Occipital lobe (tissue), 2 donors: ENCODE measurements around the gene PAWR. TPM values are rescaled to one million over a fixed set of nuclear protein-coding genes. Genes with fewer than 3 reads are reported as not detected.
"Not testable (repeated sequence)": the region's sequence is repeated elsewhere in the genome, so short reads cannot be mapped to it uniquely, and the experiment has no call there.

Experiments used
- DNase-seq: peaks from one replicate; lab custom pipeline; 2025; lab: John Stamatoyannopoulos, UW
- total RNA-seq: library from RNA; depleted of rRNA; stranded (reverse); fragments of >200 nt; gene quantifications from one replicate; pipeline ENCODE4 v1.2.3, GENCODE V29; 2014

Gene PAWR
- total RNA-seq, 1 donor from 2014 or later = 21.1 TPM

DNA sequence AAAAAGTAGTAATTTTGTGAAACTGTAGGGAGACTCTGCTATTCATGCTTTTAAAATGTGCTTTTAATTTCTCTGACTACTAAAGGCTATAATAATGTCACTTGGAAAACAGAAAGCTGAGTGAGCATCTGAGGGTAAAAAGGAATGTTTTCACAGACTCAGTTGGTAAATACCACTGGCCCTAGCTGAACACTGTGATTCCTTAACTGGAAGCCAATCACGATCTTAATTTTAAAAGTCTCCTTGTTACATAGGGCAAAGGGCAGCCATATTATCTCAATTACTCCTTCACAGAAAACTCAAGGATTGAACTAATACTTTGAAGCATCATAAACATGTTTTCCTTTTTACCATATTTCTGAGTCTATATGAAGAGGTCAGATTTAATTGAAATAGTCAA, 41.9 kb downstream of the PAWR start:
- no peak for DNase-seq

DNA sequence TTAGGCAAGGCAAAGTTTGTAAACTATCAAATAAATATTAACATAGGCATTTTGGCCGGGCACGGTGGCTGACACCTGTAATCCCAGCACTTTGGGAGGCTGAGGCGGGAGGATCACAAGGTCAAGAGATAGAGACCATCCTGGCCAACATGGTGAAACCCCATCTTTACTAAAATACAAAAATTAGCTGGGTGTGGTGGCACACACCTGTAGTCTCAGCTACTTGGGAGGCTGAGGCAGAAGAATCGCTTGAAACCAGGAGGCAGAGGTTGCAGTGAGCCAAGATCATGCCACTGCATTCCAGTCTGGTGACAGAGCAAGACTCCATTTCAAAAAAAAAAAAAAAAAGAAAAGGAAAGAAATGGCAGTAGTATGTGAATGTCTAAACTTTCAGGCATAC, 43.9 kb downstream of the PAWR start:
- DNase-seq = not testable (repeated sequence)

DNA sequence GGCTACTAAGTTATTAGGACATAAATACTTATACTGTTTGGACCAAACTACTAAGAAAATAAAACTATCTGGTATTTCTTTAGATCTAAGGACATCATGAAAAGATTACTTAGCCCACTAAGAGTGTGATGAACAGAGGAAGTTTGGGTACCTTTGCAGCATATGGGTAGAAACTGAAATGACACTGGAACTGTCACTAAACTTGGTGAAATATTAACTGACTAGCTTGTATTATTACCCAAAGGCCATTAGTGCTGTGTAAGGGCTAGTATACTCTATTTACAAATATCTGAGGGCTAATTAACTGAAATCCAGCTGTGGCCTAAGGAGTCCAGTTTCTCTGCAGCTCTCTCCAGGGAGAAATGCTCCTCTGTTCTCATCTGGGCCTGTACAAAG, 45.5 kb downstream of the PAWR start:
- no peak for DNase-seq

DNA sequence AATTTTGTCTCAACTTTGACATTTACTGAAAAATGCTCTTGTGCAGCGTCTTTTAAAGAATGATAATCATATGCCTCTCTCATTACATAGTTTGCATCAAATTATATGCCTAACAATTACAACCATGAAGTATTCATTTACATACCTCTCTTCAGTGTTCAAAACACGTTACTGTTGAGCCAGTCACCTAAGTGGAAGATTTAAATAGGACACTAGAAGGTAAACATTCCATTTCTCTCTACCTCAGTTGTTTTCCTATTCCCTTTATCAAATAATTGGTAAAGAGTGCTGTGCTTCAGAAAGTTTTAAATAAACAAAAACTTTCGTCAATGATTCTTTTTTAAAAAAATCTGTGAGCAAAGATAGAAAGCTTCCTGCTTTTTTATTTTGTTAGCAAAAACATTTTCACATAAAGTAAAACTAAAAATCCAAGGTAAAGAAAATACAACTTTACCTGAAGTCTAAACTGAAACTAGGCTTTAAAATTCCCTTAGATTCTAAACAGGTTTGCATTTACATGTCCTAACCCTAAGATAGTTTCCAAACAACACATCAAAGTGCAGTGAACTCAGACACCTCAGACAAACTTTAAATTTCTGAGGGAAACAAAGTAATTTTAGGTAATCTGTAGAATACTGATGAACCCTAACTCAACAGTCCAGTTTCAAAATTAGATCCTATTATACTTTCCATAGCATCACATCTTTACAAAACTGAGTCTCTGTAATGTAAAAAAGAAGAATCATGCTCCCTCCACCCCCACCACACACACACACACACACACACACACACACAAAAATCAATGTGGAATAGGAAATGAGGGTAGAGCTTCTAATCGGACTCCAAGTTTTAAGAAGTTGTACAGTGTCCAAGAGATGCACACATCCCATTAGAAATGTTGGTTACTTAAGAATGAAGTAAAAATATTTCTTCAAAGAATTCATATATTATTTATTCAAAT, 46.2 kb downstream of the PAWR start:
- DNase-seq = no peak

DNA sequence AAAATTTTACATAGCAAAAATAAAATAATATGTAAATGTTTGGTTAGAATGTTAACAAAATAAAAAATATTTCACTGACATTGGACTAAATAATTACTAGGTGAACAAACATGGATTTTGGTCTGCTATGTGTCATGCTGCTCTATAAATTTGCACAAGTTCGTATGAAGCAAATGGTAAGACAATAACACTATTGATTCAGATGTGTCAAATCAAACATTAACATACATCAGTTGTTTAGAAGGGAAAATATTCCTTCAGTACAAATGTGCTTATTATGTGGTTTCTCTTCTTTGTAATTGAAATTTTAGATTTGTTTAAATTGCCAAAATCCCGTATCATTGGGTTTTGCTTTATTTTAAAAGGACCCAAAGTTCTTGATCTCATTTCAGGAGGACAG, 46.9 kb downstream of the PAWR start:
- no peak for DNase-seq

DNA sequence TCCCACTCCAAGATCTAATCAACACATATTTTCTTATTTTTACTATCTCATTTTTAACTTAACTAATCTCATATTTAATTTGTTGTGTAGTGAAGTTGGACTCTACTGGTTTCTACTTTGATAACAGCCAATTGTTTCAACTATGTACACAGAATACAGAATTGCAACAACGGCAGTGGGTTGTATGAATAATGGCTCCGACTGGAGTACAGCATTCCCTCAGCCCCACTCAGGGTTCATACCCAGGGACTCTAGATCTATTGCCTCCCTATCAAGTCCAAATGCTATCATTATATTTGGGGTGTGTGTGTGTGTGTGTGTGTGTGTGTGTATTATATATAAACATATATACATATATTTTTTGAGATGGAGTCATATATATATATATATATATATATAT, 52.3 kb downstream of the PAWR start:
- no peak for DNase-seq

DNA sequence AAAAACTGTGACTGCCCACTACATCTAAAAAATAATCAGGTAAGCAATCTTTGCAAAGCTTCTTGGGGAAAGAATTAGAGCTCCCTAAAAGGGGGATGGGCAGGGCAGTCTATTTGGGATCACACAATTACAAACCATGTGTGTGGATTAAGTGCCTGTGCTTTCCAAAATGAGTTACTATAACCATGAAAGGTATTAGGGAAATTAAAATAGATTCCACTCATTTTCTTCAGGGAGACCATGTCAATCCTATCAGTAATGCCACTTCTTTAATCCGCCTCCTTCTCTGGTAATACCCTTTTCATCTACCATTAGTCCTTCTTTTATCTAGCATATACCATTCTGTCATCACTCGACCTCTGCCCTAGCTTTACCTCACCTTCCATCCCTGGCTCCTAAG, 53.7 kb downstream of the PAWR start:
- DNase-seq = no peak

DNA sequence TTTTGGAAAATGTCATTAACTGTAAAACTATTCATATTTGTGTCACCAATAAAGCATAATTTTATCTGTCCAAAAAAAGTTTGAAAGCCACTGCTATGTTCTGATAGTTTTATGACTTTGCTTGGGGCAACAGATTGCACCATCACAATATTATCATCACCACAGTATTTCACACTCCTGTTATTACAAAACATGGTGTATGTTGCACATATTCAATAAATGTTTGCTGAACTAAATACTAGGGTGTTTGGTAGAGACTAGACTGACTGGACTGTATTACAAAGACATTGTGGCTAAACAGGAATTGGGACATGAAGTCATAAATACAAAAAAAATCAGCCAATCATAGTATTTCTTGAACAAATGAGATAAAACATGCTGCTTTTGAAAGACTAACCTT, 55.1 kb downstream of the PAWR start:
- DNase-seq = no peak

DNA sequence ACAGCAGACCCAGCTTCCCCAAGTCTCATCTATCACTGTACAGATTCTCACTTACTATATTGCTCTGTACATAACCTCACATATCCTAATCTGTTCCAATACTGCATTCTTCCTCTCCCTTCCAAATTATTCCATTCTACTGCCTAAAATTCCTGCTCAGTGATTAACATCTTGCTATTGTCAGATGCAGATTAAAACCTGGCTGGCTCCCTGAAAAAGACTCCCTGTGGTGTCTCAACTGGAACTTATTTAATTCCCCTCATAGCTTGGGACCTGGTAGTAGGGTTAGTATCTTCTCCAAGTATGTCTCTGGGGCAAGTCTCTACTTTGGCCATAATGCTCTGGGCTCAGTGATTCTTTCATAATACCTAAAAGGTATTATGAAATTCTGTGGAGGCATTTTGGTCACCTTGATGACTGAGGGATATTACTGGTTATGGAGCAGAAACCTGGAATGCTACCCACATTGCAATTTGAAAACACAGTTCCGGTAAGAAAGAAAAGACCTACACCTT, 55.8 kb downstream of the PAWR start:
- DNase-seq = no peak

DNA sequence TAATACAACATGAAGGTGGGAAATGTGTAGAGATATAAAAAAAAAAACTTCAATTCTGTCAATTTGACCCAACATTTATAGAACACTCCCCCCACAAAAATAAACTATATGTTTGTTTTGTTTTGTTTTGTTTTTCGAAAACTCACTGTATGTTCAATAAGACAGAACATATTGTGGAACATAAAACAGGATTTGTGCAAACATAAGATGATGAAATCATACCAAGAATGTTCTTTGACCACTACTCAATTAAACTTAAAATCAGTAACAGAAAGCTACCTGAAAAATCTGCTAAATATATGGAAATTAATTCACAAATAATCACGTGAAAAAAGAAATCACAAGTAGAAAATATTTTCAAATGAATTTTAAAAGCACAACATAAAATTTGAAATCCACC, 61.2 kb downstream of the PAWR start:
- DNase-seq = no peak

DNA sequence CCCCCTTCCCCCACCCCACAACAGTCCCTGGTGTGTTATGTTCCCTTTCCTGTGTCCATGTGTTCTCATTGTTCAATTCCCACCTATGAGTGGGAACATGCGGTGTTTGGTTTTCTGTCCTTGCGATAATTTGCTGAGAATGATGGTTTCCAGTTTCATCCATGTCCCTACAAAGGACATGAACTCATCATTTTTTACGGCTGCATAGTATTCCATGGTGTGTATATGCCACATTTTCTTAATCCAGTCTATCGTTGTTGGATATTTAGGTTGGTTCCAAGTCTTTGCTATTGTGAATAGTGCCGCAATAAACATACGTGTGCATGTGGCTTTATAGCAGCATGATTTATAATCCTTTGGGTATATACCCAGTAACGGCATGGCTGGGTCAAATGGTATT, 64.0 kb downstream of the PAWR start:
- DNase-seq = not testable (repeated sequence)

DNA sequence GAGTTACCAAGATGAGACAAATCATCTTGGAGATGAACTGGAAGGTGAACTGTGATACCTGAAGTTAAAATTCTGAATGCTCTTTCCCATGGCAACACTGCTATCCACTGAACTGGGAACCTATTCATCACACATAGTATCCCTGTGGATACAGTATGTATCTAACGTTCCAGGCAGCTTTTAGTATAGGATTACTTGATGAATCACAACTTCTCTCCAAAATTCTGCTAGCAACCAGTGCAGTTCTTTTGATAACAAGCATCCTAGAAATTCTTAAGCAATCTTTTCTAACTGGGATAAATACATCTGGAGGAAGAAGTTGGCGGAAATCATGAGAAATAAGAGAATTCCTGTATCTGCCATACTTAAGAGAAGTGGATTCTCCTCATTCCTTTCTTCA, 66.4 kb downstream of the PAWR start:
- DNase-seq = no peak

DNA sequence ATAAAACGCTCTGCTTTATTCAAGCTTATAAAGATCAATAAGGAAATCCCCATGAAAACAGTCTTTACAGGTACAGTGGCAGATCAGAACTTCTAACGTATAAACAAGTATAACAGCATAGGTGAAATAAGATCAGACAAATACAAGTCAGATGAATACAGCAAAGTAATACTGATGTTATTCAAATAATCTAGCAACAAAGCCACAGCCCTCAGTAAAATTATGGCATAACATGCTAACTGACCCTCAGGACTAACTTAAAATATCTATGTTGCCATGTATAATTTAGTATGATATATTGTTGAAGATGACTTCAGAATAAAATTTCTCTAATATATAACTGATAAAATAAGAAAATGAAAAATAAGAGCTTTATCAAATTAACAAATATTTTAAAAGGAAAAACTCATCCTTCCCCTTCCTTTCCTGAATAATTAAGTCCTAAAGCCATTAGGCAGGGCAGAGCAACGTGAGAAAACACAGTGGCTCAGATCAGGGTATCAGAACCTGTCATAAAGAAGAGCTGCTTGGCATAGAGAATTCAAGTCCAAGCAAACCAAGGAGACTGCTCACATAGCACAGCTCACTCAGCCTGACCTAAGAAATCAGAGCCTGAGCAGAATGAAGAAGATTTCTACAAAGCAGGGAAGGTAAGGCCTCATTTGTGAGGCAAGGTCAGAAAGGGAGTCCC, 70.7 kb downstream of the PAWR start:
- no peak for DNase-seq

DNA sequence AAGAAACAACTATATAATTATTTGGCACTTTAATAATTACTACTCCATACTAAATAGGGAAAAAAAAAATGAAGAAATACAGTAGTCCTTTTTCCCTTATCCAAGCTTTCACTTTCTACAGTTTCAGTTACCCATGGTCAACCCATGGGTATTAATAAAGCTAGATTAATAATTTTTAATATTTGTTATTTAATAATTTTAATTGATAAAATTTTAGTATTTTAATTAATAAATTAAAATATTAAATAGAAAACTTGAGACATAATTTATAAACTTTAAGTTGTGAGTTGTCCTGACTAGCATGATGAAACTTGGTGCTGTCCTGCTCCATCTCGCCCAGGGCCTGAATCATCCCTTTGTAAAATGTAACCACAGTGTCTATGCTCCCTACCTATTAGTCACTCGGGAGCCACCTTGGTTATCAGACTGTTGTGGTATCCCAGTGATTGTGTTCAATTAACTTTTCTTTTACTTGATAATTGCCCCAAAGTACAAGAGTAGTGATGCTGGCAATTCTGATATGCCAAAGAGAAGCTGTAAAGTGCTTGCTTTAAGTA, 71.8 kb downstream of the PAWR start:
- DNase-seq = no peak

DNA sequence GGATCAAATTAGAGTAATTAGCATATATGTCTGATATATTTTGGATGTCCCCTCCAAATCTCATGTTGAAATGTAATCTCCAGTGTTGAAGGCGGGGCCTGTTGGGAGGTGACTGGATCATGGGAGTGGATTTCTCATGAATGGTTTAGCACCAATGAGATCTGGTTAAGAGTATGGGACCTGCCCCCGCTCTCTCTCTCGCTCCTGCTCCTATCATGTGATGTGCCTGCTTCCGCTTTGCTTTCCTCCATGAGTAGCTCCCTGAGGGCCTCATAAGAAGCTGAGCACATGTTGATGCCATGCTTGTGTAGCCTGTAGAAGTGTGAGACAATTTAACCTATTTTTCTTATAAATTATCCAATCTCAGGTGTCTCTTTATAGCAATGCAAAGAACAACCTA, 73.1 kb downstream of the PAWR start:
- DNase-seq = no peak

DNA sequence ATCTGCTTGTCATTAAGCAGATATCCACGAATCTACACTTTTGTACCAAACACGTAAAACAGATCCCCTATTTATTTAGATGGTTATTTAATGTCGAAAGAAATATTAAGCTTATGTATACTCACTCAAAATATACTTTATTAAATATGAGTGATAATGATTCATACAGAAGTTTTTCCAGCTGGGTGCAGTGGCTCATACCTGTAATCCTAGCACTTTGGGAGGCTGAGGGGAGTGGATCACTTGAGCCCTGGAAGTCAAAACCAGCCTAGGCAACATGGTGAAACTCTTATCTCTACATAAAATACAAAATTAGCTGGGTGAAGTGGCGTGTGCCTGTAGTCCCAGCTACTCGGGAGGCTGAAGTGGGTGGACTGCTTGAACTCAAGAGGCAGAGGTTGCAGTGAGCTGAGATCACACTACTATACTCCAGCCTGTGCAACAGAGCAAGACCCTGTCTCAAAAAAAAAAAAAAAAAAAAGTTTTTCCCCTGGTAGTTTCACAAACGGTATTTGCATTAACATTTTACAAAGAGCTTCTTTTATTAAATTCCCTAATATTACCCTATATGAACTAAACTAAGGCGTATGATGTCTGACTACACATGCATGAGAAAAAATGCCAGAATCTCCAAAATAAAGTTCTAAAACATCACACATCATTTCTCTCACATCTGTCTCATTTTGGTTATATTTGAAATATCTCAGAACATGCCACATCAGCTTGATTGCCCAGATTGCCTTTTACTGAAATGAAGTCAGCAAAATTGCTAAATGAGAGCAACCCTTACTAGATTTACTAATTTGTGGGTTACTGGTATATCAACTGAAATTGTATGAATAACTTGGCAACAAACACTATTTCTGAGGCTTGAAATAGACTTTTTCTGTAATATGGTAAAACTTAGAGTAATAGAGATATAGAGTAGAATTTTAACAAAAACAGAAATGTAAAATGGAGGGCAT, 74.9 kb downstream of the PAWR start:
- no peak for DNase-seq

DNA sequence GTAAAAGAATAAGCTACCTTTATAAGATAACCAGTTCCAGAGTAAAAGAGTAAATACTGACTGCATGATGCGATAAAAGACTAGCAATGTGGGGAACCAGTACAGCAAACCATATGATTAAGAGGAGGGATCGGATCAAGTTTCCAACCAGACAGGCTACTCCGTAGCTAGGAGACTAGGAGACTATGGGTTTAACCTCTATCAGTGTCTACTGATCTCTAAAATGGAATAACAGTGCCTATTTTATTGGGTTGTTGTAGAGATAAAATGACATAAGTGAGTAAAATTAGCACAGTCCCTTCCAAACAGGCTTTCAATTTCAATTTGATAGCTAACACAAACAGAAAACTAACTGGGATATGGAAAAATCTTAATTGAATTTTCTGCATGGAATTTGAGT, 76.0 kb downstream of the PAWR start:
- no peak for DNase-seq

DNA sequence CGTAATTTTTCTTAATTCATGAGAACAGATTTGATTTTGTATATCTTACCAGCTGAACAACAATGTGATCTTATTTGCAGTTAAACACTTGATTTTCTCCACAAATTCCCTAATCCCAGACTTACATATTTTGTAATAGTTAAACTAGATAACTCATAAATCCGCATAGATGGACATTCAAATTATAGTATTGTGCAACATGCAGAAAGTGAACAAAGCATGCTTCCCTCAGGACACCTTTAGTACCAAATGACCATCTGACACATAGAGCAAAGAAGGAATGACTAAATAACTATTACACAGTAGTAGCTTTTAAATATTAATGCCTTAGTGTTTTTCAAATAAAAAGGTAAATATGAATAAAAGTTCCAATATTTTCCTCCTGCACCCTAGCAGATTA, 88.9 kb downstream of the PAWR start:
- no peak for DNase-seq

DNA sequence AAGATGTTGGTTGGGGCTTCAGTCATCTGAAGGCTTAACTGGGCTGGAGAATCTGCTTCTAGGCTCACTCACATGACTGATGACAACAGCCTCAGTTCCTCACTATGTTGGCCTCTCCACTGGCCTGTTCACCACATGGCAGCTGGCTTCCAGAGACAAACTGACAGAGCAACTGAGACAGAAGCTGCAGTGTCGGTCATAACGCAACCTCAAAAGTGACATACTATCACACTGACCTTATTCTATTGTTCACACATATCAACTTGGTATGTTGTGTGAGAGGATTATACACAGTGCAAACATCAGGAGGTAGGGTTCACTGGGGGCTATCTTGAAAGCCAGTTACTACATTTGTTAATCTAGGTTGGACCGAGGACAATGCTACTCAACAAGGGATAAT, 92.9 kb downstream of the PAWR start:
- no peak for DNase-seq

DNA sequence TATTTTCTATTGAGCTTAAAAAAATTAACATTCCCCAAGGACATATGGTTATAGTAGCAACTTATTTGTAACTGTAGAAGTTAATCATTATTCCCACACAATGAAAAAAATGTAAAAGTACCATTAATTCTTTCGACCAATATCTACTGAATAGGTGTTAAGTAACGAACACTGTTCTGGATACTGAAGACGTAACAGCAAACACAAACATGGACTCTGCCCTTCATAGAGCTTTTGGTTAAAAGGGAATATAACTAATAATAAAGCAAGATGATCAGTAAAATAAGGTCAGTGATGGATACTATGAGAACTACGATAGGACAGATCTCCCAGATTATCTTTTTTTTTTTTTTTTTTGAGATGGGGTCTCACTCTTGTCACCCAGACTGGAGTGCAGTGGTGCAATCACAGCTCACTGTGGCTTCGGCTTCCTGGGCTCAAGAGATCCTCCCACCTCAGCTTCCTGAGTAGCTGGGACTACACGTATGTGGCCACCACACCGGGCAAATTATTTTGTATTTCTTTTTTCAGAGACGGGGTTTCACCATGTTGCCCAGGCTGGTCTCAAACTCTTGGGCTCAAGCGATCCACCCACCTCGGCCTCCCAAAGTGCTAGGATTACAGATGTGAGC, 93.9 kb downstream of the PAWR start:
- DNase-seq = no peak

DNA sequence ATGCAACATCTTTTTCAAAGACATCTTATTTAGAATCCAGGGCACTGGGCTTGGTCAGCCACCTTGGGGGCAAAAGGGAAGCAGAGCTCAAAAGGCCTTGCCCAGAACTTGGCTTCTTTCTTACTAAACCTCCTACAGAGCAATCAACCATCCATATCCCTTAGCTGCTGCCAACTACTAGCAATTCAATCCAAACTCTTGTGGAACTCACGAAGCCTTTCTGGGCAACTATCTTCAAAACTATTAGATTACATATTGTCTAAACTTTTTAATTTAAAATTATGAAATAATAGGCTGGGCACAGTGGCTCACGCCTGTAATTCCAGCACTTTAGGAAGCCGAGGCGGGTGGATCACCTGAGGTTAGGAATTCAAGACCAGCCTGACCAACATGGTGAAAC, 95.5 kb downstream of the PAWR start:
- DNase-seq = no peak
